ENCODE results near the gene TRERF1.

Gene TRERF1

DNA sequence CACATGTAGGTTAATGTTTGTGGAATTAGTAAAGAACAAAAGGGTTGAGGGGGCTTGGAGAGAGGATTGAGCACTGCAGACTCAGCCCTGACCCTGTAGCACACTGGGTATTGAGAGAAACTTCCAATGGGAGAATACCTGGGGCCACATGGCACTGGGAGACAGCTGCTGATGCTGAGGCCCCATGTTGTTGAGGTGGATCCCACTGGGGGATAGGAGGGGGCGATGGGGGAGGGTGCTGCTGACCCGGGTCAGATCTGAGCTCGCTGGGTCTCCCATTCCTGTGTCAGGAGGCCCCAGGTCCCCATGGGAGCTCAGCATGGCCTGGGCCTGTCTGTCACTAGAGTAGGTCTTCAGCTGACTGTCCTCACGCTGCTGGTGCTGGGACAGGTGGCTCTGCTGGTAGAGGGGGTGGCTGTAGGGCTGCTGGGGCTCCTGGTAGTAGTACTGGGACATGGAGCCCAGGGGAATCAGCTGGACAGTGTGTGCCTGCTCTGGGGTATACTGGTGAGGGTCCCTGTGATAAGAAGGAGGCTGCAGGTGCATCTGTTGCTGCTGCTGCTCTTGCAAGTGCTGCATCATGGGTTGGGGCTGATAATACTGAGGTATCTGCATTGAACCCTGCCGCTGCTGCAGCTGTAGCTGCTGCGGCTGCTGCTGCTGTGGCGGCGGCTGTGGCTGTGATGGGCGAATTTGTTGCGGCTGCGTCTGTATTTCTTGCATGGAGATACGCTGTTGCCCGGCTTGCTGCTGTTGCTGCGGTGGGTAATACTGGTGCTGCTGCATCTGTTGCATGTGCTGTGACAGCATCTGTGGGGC lies 183.5 kb downstream of the TRERF1 start:
- no peak for DNase-seq

GRCh38 chr6:42266538-42266937 lies 185.2 kb downstream of the TRERF1 start:
- no peak for DNase-seq

DNA sequence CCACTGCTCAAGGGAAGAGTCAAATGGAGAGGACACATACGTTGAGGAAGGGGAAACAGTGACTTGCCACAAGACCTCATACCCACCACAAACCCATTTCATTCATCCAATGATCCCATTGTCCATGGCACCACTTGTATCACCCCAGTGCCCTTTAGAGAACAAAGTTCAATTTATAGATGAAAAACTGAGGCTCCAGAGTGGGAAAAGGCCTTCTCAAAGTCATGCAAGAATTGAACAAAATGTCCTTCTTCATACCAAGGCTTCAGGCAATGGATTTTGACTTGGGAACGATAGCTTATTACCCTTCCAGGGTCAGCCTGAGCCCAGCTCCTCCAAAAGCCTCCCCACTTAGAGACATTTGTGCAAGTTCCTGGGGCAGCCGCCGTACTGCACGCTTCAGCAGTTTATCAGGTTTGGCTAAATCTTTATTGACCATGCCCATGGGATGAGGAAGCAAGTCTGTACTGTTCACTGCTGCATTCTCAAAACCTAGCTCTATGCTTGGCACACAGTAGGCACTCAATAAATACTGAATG lies 186.8 kb downstream of the TRERF1 start:
- DNase-seq, result no peak

DNA sequence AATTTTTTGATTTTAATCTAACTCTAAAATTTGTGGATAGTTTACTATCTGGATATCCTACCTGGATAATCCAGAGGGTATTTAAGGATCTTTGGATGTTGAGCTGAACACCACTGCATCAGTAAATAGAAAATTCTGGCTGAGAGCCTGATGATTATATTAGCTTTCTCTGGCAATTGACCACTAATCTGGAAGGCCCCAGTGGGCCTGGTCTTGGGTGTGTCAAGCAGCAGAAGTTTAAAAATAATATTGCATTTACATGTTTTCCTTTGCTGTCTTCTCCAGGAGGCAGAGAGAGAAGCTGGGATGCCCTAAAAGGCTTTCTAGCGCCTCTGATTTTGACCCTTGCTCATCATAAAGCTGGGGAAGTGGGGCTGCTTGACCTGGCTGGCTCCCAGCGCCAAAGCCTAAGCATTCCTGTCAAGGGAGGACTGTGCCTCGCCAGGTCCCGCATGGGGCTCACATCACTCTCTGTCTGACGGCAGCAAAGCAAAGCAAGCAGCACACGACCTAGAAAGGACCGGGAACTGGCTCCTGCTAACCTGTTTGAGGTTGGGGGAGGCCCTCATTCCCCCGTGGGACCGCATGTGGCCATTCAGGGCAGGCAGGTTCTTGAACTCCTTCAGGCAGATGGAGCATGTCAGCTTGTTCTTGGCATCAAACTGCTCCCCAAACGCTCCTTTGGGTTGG lies 187.4 kb downstream of the TRERF1 start:
- DNase-seq, result no peak

- no peak for DNase-seq
These were observed 188.5 kb downstream of the TRERF1 start for GRCh38 chr6:42263165-42263728.

GRCh38 chr6:42260972-42261371 lies 190.8 kb downstream of the TRERF1 start:
- DNase-seq, result no peak

DNA sequence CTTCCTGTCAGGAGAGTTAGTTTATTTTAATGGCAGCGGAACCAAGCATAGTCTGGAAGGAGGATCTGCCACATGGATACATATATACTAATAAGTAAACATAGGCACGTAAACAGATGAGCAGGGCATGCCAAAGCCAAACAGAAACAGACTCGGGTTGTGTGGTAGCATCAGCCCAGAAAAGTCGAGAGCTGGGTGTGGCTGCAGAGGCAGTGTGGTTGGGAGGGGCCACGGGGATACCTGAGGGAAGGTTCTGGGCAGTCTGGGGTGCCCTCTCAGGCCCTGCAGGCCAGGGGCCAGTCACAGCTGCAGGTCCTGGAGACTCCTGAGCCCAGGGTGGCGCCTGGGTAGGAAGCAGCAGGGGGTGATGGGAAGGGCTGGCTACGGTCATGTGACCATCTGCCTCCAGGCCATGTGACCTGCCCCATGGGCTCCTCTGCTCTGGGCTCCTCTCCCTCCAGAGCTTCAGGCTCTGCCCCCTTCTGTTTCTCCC lies 191.3 kb downstream of the TRERF1 start:
- no peak for DNase-seq

DNA sequence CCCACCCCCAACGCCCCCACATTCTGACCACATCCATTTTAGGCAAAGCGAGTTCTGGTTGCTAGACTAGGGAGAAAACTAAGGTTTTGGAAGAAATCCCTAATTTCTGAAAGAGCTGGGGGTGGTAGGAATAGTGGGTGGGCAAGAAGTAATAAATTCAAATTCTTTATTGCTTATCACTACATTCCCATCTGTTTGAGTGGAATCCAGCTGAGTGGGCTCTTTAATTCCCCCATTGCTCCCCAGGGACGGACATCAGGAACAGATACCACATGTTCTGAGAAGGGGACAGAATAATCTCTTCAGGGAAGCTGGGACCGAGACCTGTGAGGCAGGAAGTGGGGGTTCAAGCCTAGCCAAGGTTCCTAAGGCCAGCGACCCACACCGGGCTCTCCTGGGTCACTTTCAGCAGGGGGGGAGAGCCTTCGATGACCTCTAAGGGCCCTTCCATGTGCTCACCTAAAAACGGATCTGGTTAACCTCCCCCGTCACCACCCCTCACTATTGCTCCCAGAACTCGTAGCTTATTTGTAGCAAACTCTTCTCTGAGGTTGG lies 191.8 kb downstream of the TRERF1 start:
- DNase-seq, result no peak

DNA sequence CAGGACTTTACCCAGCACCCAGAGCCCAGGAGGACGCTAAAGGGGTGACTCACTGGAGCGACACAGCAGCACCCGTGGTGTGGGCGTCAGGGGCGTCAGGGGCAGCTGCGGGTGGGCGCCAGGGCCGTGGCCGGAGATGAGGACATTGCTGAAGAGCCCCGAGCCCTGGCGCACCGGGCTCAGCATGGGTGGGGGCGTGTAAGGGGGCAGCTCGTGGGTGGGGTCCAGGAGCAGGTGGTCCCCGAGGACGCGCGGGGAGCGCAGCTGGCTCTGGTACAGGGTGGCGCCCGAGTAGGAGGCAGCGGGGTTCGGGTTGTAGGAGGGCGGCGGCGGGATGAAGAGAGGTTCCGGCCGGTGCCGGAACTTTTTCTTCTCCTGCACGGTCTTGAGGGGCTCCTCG lies 192.4 kb downstream of the TRERF1 start:
- no peak for DNase-seq

DNA sequence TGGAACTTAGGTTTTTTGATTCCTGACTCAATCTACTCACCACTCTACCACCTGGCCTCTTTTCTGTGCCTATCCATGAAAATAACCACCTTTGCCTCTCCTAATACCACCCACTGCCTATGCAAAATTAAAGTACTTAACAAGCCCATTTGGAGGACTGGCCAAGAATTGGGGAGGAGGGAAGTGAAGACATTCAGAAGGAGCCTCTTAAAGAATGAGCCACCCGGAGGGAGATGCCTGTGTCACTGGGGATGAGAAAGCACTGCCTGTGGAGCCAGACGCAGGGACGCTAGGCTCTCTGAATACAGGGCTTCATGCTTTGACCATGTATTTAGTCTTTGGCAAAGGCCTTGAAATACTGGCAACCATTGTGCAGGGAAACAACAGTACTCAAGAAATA lies 194.1 kb downstream of the TRERF1 start:
- DNase-seq, result no peak

GRCh38 chr6:42257063-42257462 lies 194.7 kb downstream of the TRERF1 start:
- DNase-seq, result no peak

GRCh38 chr6:42255050-42255449 lies 196.7 kb downstream of the TRERF1 start:
- no peak for DNase-seq

GRCh38 chr6:42254505-42254904 lies 197.2 kb downstream of the TRERF1 start:
- no peak for DNase-seq

GRCh38 chr6:42251911-42252637 lies 199.7 kb downstream of the TRERF1 start:
- no peak for DNase-seq

DNA sequence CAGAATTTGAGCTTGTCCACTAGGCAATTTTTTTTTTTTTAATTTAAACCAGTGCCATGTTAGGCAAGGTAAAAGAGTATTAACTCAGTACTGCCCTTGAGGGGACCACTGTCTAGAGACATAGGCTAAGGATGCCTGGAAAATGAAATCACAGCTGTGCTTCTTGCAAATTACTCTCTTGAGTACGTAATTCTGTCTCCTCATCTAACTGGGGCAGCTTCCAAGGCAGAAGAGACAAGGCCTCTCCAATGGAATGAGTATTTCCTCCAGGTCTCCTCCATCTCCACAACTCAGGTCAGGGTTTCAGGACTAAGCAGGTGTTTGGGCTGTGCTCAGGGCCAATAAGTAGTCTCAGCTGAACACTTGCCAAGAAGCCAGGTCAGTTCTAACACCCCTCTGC lies 200.2 kb downstream of the TRERF1 start:
- no peak for DNase-seq

DNA sequence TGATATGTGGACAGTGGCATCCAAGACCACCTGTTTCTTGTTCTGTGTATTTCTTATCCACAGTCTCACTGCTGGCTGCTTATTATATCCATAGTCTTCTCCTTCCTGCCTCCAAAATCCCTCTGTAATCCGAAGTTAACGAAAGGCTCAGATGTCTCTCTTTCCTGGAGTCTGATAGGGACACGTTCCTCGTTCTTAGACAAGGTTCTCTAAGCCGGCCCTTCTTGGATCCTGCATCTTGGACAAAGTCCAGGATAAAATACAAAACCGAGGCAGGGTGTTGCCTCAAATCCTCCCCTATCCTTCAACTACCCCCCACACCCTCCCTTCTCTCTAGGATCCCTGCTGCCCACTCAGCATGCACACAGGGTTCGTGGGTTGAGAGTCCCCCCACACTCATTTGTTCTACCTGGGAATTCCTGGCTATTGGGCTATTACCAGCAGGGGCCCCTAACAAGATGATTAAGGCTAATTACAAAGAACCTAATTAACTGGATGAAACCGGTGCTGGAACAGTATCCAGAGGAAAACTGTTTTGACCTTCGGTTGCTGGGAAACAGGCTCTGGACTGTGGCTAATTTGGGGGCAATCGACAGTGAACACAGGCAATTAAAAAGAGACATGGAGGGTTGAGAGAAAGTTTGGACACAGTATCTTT lies 201.3 kb downstream of the TRERF1 start:
- DNase-seq, result no peak

- no peak for DNase-seq
These were observed 202.4 kb downstream of the TRERF1 start for GRCh38 chr6:42249279-42249678.

GRCh38 chr6:42243046-42243445 lies 208.7 kb downstream of the TRERF1 start:
- no peak for DNase-seq

DNA sequence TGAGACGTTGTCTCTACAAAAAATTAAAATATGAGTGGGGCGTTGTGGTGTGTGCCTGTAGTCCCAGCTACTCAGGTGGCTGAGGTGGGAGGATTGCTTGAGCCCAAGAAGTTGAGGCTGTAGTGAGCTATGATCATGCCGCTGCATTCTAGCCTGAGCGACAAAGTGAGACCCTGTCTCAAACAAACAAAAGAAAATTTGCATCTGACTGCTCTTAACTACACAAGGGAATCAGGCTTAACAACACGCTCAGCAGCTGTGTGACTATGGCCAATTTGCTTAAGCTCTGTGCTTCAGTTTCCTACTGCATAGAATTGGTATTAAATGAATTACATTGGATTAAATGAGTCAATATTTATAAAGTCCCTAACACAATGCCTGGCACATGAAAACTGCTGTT lies 209.8 kb downstream of the TRERF1 start:
- no peak for DNase-seq

GRCh38 chr6:42239736-42240375 lies 211.9 kb downstream of the TRERF1 start:
- DNase-seq, result no peak

DNA sequence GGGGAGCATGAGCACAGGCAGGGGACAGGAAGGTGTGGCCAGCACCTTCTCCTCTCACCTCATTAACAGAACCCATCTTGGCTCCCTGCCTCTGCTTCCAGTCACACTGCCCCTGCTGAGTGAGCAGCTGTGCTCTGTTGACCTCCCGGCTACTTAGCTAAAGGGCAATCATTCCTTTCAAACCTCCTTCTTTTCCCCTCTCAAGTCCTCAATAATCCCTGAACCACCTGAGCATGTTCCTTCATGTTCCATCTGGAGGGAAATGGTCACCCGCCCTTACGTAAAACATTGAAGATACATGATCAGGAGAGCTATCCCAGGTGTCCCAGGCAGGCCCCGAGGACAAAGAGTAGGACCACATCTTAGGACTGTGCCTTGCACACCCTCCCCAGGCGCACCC lies 212.4 kb downstream of the TRERF1 start:
- DNase-seq, result no peak

DNA sequence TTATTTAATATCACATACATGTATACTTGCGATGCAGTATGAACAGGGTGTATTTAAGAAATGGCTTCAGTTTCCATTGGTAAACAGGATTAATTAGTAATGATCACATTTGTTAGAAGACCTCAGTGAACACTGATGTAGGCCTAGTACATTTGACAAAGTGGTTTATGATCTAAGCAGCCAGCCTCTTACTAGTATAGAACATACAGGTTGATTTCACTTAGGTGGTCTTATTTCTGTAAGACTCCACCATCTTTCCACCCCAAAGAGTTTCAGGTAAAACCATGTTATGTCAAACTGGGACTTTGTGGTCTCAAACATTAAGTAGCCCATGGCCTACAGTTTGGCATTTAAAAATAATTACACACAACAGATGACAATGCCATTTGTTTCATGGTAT lies 213.9 kb downstream of the TRERF1 start:
- DNase-seq, result no peak

Data from CD4-positive, alpha-beta T cell treated with Interleukin-15 for 1 hour (primary cell).